Measurements from ENCODE around the gene ERCC6L.

Gene ERCC6L

DNA sequence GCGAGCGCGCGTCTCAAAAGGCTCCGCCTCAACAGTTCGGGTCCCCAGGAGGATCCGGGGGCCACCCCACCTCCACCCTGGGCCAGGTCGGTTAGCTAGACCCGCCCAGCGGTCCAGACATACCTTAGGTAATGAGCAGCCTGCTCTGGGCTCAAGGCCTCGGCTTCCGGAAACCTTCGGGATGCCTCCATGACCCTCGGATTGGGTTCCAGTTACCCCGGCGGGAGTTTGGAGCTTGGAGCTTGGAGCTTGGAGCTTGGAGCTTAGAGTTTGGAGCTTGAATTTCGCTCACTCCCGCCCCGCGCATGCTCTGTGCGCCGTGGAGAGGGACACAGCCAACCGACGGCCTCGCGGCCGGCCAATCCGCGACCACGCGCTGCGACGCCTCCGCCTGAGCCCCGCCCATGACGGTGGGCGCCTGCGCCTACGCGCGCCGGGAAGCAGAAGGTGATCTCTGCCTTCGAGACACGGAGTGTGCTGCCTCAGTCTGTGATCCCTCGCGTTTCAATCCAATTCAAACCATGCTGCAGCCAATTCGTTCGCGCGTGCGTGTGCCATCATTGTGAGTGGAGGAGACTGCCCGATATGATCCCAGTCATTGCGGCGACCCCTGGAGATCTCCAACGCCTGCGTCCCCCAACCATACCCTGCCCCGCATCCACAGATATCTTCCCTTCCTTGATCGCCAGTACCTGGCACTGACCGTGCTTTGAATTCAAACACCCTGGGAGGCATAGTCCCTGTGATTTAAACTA is at the start of gene ERCC6L:
TSS of gene ERCC6L (minus strand) at position 307 of the 755 bp plus-strand sequence. CDS start at position 191, 116 bp downstream.
- DNase-seq: peak; percentile 27

- no peak for DNase-seq
Measured at GRCh38 chrX:72282302-72282701, 43.5 kb upstream of the ERCC6L start.

GRCh38 chrX:72280321-72280845 is 41.6 kb upstream of the ERCC6L start:
- DNase-seq: no peak

DNA sequence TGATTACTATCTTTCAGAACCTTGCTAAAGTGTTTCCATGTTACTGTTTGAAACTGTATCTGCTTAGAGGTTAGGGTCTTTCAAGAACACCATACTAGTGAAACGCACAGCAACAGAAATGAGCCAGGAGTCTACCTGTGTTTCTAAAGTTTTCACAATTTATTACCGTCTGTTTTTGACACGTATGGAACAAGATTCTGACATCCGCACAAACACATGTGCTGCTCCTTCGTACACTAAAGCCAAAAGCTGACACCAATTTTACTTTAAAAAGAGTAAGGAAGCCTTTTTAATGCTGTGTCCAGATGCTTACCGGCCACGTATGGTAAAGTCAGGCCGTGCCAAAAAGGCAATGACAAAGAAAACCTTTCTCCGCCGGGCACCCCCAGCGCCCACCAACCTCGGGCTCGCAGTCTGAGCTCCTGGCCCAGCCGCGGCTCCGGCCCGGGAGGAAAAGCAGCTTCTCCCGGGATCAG is 37.7 kb upstream of the ERCC6L start:
- no peak for DNase-seq

DNA sequence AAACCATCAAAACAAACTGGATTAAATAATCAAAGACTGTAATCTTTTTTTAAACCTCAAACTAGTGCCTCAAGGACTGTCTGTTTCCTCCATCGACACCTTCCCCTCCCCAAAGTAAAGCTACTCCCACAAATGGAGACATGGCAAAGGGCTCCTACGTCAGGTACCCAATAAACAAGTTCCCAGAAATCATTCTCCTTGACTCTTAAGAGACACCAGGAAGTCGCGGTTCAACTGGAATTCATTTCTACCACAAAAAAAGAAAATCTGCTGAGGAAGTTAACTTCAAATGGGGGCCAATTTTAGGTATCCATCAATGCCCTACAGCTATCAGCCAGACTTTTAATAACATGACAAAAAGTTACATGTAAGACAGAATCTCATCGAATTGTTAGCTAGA is 35.7 kb upstream of the ERCC6L start:
- DNase-seq: no peak

DNA sequence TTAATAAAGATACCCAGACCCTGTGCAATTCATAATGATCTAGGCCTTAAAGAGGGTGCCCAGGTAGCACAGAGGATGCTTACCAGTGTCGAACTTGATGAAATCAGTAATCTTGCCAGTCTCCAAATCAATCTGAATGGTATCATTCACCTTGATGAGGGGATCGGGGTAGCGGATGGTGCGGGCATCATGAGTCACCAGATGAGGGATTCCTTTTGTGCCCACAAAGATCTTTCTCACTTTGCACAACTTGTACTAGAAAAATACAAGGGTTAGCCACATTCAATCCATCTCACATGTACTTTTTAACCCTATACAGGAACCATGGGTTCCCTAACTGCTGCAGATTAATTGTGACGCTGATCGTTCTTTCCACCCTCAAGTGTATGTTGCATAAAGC is 34.9 kb upstream of the ERCC6L start:
- no peak for DNase-seq

- no peak for DNase-seq
Measured at GRCh38 chrX:72272868-72273267, 34.0 kb upstream of the ERCC6L start.

- DNase-seq: no peak
Measured at GRCh38 chrX:72271812-72272211, 33.0 kb upstream of the ERCC6L start.

DNA sequence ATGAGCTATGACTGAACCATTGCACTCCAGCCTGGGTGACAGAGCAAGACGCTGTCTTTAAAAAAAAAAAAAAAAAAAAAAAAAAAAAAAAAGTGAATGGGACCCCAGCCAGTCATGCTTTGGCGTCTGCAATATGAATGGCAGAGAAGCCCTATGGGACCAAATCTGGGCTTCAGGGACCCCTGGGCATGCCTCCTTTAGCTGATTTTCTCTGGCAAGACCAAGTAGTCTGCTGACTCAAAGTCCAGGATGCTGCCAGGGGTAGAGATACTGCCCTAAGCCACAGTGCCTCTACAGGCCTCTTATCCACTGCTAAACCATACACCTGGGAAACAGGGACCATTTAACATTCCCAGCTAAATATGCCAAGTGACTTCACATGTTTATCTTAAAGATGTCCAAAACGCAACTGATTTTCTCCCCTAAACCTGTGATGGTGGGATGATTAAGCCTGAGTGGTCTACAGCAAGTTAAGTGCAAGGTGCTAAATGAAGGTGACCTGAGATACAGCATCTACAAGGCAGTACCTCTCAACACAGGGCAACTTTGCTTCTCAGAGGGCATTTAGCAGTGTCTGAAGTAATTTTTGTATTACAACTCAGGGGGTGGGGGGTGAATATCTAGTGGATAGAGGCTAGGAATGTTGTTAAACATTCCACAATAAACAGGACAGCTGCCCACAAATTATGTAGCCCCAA is 32.4 kb upstream of the ERCC6L start:
- no peak for DNase-seq

- no peak for DNase-seq
Measured at GRCh38 chrX:72270316-72270866, 31.6 kb upstream of the ERCC6L start.

DNA sequence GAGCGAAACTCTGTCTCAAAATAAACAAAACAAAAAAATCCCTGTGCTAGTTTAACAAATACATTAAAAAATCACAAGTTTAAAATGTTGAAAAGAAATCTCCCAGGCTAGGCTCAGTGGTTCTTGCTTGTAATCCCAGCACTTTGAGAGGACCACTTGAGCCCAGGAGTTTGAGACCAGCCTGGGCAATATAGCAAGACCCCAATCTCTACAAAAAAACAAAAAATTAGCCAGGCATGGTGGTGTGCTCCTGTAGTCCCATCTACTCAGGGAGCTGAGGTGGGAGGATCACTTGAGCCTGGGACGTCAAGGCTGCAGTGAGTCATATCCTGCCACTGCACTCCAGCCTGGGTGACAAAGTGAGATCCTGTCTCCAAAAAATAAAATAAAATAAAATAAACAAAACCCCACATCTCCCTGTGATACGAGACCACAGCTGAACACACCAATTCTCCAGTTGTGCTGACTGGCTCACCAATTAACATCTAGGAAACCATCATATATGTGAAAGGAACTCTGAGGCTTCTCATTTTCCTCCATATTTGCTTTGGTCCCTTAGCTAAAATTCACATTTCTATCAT is 30.9 kb upstream of the ERCC6L start:
- no peak for DNase-seq

DNA sequence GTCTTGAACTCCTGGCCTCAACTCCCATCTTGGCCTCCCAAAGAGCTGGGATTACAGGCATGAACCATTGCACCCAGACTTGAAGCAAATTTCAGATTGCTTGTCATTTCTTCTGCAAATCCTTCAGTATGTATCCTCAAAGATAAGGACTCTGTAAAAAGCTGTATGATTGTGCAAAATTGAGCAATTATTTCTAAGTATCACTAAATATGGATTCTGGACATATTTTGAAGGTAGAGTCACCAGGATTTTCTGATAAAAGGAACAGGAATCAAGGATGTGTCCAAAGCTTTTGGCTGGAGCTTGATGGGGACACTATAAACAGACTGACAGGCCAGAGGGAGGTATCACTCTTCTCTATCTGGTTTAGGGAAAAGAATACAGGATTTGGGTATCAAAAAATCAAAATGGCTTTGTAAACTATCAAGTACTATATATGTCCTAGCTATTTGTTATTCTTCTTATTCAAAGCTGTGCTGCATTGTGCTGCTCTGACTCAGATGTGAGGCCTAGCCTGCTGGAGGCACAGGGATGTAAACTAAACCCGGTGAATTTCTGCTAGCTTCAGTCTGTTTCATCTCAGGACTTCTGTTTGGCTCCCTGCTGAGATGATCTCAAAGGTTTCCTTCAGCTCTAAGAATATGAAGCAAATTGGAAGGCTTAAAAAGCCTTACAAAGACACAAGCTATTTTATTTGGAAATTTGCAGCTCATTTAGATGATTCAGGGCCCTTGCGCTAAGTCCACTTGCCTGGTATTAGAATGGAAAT is 30.0 kb upstream of the ERCC6L start:
- DNase-seq: no peak

DNA sequence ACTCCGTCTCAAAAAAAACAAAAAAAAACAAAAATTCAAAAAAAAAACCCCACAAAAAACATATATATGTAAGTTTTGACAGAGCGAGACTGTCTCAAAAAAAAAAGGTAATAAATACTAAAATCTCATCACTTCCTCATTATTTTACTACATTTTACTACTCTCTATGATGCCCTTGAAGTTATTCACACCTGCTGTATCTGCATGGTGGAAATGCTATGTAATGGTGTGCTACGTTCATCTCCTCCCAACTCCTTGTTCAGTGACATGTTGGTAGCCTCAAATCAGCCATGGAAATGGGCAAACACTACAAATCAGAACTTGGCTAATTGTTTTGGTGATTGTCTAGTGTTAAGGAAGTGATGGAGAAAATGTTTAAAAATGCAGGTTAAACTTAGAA is 26.4 kb upstream of the ERCC6L start:
- DNase-seq: no peak

GRCh38 chrX:72262077-72262476 is 23.2 kb upstream of the ERCC6L start:
- no peak for DNase-seq

DNA sequence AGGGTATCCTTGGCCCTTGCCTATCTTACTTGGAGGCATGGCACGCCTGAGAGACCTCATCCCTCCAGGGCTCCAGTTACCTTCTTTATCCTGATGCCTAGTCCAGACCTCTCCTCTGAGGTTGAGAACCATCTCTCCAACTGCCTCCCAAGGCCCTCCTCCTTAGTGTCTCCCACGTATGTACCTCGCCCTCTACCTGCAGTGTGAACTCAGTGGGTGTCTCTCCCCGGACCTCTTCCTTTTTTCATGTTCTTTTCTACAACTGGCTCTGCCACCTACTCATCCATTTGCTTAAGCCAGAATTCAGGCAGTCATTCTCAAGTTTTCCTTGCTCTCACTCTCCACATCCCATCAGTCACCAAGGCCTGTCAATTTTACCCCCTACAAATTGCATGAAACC is 21.6 kb upstream of the ERCC6L start:
- DNase-seq: no peak

DNA sequence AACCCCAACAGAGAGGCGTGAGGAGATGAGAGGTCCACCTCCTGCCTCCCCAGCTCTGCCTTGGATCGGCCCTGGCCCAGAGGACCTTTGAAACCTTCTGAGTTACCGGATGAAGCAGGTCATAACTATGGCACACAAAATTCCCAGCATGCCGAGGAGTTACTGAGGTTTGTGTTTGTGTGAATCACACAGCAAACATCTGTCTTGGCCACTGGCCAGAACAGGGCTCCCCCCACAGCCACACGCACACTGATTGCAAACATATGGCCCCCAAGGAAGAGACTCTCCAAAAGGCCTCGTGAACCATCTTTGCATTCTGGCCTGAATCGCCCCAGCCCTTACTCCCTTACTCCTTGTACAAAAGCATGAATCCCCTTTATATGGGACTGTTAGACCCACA is 19.3 kb upstream of the ERCC6L start:
- no peak for DNase-seq

GRCh38 chrX:72255864-72256263 is 17.0 kb upstream of the ERCC6L start:
- no peak for DNase-seq

GRCh38 chrX:72255445-72255844 is 16.6 kb upstream of the ERCC6L start:
- DNase-seq: no peak

- DNase-seq: no peak
Measured at GRCh38 chrX:72254816-72255215, 16.0 kb upstream of the ERCC6L start.

- no peak for DNase-seq
Measured at GRCh38 chrX:72253686-72254085, 14.9 kb upstream of the ERCC6L start.

DNA sequence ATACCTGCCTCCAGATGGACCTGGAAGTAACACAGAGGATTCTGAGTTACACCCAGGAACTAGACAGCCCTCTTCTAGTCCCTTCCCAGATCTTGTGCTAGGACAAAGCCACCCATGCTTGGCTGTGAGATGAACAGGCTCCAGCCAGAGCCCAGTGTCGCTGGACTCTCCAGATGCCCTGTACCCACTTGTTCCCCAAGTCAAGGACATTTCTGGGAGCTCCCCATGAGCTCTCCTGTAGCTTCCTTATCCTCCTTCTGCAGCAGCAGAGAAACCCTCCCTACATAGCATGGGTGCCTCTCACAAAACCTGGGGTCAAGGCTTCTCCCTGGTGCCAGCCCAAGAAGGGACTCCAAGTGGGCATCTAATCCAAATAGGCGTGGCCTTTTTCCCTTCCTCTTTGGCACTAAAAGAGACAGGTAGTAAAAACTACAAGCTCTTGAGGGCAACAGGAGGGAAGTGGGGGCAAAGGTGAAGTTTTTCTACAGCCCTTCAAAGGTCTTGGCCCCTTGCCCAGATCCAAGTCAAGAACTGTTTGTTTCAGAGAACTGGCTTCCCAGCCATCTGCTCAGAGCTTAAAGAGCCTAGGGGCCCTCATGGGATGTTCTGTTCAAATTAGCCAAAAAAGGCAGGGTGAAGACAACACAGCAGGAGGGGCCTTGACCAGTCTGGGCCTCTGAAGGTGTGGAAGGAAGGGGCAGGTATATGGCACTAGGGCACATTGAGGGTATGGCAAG is 8.5 kb upstream of the ERCC6L start:
- peak; percentile 58 for DNase-seq
